Panc1 (cell line): ENCODE data around the gene P2RY8. TPM values are rescaled to one million over a fixed set of nuclear protein-coding genes. Genes with fewer than 3 reads are reported as not detected.

Experiments
- ATAC-seq: fragments of 200-7000 bp; cut with Tn5 transposase; 2 replicates; pipeline ENCODE4 v1.9.1; 2020; ENCODE audit warnings: mild to moderate bottlenecking, moderate library complexity
- BruUV-seq: library from RNA; stranded (reverse); fragments of 400-500 nt; replicated peaks from 2 replicates; lab custom pipeline; 2021; lab: Mats Ljungman, UMichigan
- CTCF ChIA-PET: fragments of 300-600 bp; sonication (Branson Sonifier 250); formaldehyde crosslinking; loops from one replicate; lab custom pipeline; 2022; ENCODE audit warnings: antibody characterized with exemption; lab: Charles Lee
- POLR2A ChIA-PET: fragments of 300-600 bp; sonication (Branson Sonifier 250); formaldehyde crosslinking; loops from one replicate; lab custom pipeline; 2022; ENCODE audit warnings: antibody characterized with exemption; lab: Charles Lee
- DNase-seq: peaks from one replicate; pipeline ENCODE4 v3.0.0-alpha.2; 2010; ENCODE audit warnings: low read depth, low spot score
- H3K27ac ChIP-seq: 2 replicates; pipeline ENCODE4 v1.5.1; 2011; ENCODE audit warnings: mild to moderate bottlenecking, low read length, inconsistent platforms
- H3K27me3 ChIP-seq: fragments of 200-500 bp; sonication (Bioruptor generic); 2 replicates; pipeline ENCODE4 v1.6.0; 2014; ENCODE audit warnings: low read length, inconsistent platforms; ENCODE audit not compliant: control insufficient read depth, insufficient read depth
- H3K36me3 ChIP-seq: fragments of 200-500 bp; sonication (Bioruptor generic); 2 replicates; pipeline ENCODE4 v1.5.1; 2014; ENCODE audit warnings: inconsistent platforms, mild to moderate bottlenecking, low read length, moderate library complexity; ENCODE audit not compliant: control insufficient read depth, insufficient read depth
- H3K4me1 ChIP-seq: 2 replicates; pipeline ENCODE4 v1.5.1; 2011; ENCODE audit warnings: inconsistent platforms, mild to moderate bottlenecking, low read length, moderate library complexity; ENCODE audit not compliant: control insufficient read depth, insufficient read depth
- H3K4me3 ChIP-seq, 2 experiments: 2 replicates each; pipeline ENCODE4 v1.5.1; 2011 to 2012; ENCODE audit warnings: low read depth in 2 of 2, low read length in 2 of 2, mild to moderate bottlenecking in 2 of 2, inconsistent platforms in 1 of 2, moderate library complexity in 1 of 2
- H3K9me3 ChIP-seq: fragments of 200-500 bp; sonication (Bioruptor generic); 2 replicates; pipeline ENCODE4 v1.5.1; 2014; ENCODE audit warnings: low read depth, mild to moderate bottlenecking, inconsistent platforms, low read length, moderate library complexity; ENCODE audit not compliant: control insufficient read depth, insufficient read depth
- POLR2AphosphoS5 ChIP-seq: IDR thresholded peaks from 2 replicates; pipeline ENCODE4 v1.6.1; 2012; ENCODE audit warnings: mild to moderate bottlenecking, low read depth, low read length, moderate library complexity
- SIN3A ChIP-seq: IDR thresholded peaks from 2 replicates; pipeline ENCODE4 v1.6.1; 2012; ENCODE audit warnings: low read depth, mild to moderate bottlenecking, low read length, moderate library complexity, borderline replicate concordance; ENCODE audit not compliant: insufficient read depth
- TCF7L2 ChIP-seq: IDR thresholded peaks from 2 replicates; pipeline ENCODE4 v1.6.1; 2011; ENCODE audit warnings: mild to moderate bottlenecking, low read depth, low read length, inconsistent platforms
- in situ Hi-C: cut with HindIII; loops from 2 replicates; pipeline ENCODE4 v1.10.0; 2016; ENCODE audit warnings: low sequenced_read_pairs, low pct_unique_long_range_greater_than_20kb
- intact Hi-C: fragments of 100-400 bp; cut with micrococcal nuclease; formaldehyde crosslinking; loops from one replicate; pipeline ENCODE4 v1.10.0; 2022; ENCODE audit not compliant: unreplicated experiment
- total RNA-seq: library from RNA; stranded (reverse); gene quantifications from one replicate; pipeline ENCODE4 v1.2.1, GENCODE V29; 2021; ENCODE audit not compliant: unreplicated experiment
- TF ChIP-seq, protein P1 (sequence below), 2 experiments: IDR thresholded peaks; 2 replicates each; pipeline ENCODE4 v1.6.1; 2011 to 2012; ENCODE audit warnings: low read depth in 2 of 2, control low read depth in 1 of 2, low read length in 1 of 2, mild to moderate bottlenecking in 1 of 2, moderate library complexity in 1 of 2; ENCODE audit not compliant: insufficient read depth in 1 of 2
- TF ChIP-seq, protein P2 (sequence below): fragments of 450-650 bp; IDR thresholded peaks from 2 replicates; pipeline ENCODE4 v1.5.1; 2017; ENCODE audit warnings: mild to moderate bottlenecking

P2RY8 gene
- total RNA-seq, 1 experiment from 2014 or later = 0.18 TPM

DNA sequence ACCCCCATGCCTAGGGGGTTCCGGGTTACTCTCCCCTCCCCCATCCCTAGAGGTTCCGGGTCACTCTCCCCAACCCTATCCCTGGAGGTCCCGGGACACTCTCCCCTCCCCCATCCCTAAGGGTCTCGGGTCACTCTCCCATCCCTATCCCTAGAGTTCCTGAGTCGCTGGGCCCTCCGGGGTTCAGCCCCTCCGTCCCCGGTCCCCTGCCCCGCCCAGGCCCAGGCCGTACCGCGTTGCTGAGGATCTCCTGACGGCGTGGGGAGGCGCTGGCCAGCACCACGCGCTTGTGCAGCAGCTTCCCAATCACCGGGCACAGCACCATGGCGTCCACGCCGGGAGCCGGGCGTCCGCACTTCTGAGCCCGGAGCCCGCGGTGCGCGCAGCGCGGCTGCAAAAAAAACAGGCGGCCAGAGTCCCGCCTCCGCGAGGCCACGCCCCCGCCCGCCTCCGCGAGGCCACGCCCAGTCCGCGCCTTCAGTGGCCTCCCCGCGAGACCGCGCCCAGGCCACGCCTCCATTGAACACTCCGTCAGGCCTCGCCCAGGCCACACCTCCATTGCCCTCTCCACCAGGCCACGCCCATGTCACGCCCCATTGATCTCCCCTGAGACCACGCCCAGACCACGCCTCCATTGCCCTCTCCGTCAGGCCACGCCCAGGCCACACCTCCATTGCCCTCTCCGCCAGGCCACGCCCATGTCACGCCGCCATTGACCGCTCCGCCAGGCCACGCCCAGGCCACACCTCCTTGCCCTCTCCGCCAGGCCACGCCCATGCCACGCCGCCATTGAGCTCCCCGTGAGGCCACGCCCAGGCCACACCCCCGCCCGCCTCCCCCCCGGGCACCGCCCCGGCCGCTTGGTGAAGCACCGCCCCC, 84.2 kb downstream of the P2RY8 start, which contains the start of gene ASMTL:
Gene ASMTL, minus strand, starts transcription at position 394 of the 879 bp plus-strand sequence. Its CDS starts 69 bp downstream, at position 325.
- no peaks in the 10 kb centered on the region for H3K36me3 ChIP-seq

DNA sequence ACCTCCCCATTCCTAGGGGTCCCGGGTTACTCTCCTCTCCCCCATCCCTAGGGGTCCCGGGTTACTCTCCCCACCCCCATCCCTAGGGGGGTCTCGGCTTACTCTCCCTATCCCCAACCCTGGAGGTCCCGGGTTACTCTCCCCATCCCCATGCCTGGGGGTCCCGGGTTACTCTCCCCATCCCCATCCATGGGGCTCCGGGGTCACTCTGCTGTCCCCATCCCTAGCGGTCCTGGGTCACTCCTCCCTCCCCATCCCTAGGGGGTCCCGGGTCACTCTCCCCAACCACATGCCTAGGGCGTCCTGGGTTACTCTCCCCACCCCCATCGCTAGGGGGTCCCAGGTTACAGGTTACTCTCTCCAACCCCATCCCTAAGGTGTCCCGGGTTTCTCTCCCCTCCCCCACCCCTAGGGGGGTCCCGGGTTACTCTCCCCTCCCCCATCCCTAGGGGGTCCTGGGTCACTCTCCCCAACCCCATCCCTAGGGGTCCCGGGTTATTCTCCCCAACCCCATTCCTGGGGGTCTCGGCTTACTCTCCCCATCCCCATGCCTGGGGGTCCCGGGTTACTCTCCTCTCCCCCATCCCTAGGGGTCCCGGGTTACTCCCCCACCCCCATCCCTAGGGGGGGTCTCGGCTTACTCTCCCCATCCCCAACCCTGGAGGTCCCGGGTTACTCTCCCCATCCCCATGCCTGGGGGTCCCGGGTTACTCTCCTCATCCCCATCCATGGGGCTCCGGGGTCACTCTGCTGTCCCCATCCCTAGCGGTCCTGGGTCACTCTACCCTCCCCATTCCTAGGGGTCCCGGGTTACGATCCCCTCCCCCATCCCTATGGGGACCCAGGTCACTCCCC, 85.1 kb downstream of the P2RY8 start:
- BruUV-seq = no TSS peak
- Histone ChIP-seq H3K36me3 (no peaks in the 10 kb centered on the region), H3K4me1 (no peaks in the 10 kb centered on the region), H3K27me3 (no peaks in the 10 kb centered on the region), H3K9me3 (no peaks in the 10 kb centered on the region), H3K4me3 (peak overlapping the region; percentile 57 to 59), H3K27ac (no peak overlapping the region)
- TF ChIP-seq, protein P1, sequence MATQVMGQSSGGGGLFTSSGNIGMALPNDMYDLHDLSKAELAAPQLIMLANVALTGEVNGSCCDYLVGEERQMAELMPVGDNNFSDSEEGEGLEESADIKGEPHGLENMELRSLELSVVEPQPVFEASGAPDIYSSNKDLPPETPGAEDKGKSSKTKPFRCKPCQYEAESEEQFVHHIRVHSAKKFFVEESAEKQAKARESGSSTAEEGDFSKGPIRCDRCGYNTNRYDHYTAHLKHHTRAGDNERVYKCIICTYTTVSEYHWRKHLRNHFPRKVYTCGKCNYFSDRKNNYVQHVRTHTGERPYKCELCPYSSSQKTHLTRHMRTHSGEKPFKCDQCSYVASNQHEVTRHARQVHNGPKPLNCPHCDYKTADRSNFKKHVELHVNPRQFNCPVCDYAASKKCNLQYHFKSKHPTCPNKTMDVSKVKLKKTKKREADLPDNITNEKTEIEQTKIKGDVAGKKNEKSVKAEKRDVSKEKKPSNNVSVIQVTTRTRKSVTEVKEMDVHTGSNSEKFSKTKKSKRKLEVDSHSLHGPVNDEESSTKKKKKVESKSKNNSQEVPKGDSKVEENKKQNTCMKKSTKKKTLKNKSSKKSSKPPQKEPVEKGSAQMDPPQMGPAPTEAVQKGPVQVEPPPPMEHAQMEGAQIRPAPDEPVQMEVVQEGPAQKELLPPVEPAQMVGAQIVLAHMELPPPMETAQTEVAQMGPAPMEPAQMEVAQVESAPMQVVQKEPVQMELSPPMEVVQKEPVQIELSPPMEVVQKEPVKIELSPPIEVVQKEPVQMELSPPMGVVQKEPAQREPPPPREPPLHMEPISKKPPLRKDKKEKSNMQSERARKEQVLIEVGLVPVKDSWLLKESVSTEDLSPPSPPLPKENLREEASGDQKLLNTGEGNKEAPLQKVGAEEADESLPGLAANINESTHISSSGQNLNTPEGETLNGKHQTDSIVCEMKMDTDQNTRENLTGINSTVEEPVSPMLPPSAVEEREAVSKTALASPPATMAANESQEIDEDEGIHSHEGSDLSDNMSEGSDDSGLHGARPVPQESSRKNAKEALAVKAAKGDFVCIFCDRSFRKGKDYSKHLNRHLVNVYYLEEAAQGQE (IDR thresholded peaks at IDR 0.05; ENCODE audit: insufficient read depth in 1 of 2, low read depth in 2 of 2, low read length in 1 of 2) = no peak
- TF ChIP-seq, protein P2, sequence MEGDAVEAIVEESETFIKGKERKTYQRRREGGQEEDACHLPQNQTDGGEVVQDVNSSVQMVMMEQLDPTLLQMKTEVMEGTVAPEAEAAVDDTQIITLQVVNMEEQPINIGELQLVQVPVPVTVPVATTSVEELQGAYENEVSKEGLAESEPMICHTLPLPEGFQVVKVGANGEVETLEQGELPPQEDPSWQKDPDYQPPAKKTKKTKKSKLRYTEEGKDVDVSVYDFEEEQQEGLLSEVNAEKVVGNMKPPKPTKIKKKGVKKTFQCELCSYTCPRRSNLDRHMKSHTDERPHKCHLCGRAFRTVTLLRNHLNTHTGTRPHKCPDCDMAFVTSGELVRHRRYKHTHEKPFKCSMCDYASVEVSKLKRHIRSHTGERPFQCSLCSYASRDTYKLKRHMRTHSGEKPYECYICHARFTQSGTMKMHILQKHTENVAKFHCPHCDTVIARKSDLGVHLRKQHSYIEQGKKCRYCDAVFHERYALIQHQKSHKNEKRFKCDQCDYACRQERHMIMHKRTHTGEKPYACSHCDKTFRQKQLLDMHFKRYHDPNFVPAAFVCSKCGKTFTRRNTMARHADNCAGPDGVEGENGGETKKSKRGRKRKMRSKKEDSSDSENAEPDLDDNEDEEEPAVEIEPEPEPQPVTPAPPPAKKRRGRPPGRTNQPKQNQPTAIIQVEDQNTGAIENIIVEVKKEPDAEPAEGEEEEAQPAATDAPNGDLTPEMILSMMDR = no peak
- TF ChIP-seq POLR2AphosphoS5 = no peak
- no peak for TF ChIP-seq TCF7L2
- ChIA-PET CTCF (no interaction called here), POLR2A (no interaction called here)
- in situ Hi-C loops (no loop called here), intact Hi-C loops (loop anchor here (10.0 kb wide), 1 partner anchor 133 kb away; no protein-coding TSS in a partner anchor)
- no peak for ATAC-seq
- DNase-seq = no peak

More for the DNA sequence above, 84.2 kb downstream of the P2RY8 start, which contains the start of gene ASMTL:
- no TSS peak for BruUV-seq
- in situ Hi-C loops (no loop called here), intact Hi-C loops (loop anchor here (10.0 kb wide), 1 partner anchor 132 kb away; no protein-coding TSS in a partner anchor)
- Histone ChIP-seq H3K27me3 (no peaks in the 10 kb centered on the region), H3K4me1 (no peaks in the 10 kb centered on the region), H3K4me3 (peak within 1 kb of the TSS; percentile 57 to 59), H3K27ac (no peak within 1 kb of the TSS), H3K9me3 (no peaks in the 10 kb centered on the region)
- ChIA-PET POLR2A (no interaction called here), CTCF (no interaction called here)
- TF ChIP-seq SIN3A (no peak), POLR2AphosphoS5 (peak; percentile 61; the same call in 1 of the 2 replicates)
- DNase-seq (peak; percentile 68), ATAC-seq (peak; percentile 92)
